ENCODE measurements around the gene SNRPE.

- TF ChIP-seq, protein P1, sequence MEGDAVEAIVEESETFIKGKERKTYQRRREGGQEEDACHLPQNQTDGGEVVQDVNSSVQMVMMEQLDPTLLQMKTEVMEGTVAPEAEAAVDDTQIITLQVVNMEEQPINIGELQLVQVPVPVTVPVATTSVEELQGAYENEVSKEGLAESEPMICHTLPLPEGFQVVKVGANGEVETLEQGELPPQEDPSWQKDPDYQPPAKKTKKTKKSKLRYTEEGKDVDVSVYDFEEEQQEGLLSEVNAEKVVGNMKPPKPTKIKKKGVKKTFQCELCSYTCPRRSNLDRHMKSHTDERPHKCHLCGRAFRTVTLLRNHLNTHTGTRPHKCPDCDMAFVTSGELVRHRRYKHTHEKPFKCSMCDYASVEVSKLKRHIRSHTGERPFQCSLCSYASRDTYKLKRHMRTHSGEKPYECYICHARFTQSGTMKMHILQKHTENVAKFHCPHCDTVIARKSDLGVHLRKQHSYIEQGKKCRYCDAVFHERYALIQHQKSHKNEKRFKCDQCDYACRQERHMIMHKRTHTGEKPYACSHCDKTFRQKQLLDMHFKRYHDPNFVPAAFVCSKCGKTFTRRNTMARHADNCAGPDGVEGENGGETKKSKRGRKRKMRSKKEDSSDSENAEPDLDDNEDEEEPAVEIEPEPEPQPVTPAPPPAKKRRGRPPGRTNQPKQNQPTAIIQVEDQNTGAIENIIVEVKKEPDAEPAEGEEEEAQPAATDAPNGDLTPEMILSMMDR (conservative IDR thresholded peaks at IDR 0.05 in 1 of 2, IDR thresholded peaks at IDR 0.05 in 1 of 2; ENCODE audit: extremely low read depth in 1 of 2, insufficient read depth in 1 of 2, low read depth in 1 of 2, low read length in 2 of 2): no peak
- TF ChIP-seq EZH2 (IDR thresholded peaks at IDR 0.05; ENCODE audit: borderline replicate concordance, low read length): no peak
These were observed 8.8 kb downstream of the SNRPE start for GRCh38 chr1:203870245-203870644.

Measured in mammary epithelial cell (primary cell).